GM20000 (cell line): ENCODE data around the gene WDFY2.

Experiments
- DNase-seq: peaks from one replicate; pipeline ENCODE4 v3.0.0; 2012; ENCODE audit warnings: low spot score
- CTCF ChIP-seq: IDR thresholded peaks from 2 replicates; pipeline ENCODE4 v1.5.1; 2012; ENCODE audit warnings: mild to moderate bottlenecking, control low read depth; ENCODE audit errors: extremely low read depth, missing control alignments

Gene WDFY2

DNA sequence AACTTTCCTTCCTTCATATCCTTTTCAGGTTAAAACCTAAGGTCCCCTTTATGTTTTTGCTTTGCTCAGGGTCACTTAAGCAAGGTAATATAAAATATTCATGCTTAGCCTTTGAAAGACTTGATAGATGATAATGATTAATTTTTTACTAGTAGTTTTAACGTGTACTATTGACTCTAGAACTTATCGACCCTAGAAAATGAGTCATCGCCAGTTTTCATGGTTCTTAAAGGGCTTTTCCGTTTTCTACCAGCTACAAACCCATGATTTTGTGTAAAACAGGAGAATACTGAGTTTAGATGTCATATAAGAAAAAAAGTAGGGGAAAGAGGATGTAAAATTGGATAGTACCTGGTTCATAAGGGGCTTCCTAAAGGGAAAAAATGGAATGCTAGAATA lies 144.0 kb downstream of the WDFY2 start:
- DNase-seq = no peak
- no peak for TF ChIP-seq CTCF

- no peak for TF ChIP-seq CTCF
- no peak for DNase-seq
Observed at GRCh38 chr13:51728972-51729371, 144.7 kb downstream of the WDFY2 start.

- TF ChIP-seq CTCF = no peak
- DNase-seq = no peak
Observed at GRCh38 chr13:51729866-51730553, 145.7 kb downstream of the WDFY2 start.

- DNase-seq = no peak
- TF ChIP-seq CTCF = no peak
Observed at GRCh38 chr13:51730927-51731326, 146.7 kb downstream of the WDFY2 start.

GRCh38 chr13:51731759-51732158 lies 147.5 kb downstream of the WDFY2 start:
- TF ChIP-seq CTCF = no peak
- DNase-seq = no peak

- no peak for TF ChIP-seq CTCF
- no peak for DNase-seq
Observed at GRCh38 chr13:51733374-51734298, 149.4 kb downstream of the WDFY2 start.

DNA sequence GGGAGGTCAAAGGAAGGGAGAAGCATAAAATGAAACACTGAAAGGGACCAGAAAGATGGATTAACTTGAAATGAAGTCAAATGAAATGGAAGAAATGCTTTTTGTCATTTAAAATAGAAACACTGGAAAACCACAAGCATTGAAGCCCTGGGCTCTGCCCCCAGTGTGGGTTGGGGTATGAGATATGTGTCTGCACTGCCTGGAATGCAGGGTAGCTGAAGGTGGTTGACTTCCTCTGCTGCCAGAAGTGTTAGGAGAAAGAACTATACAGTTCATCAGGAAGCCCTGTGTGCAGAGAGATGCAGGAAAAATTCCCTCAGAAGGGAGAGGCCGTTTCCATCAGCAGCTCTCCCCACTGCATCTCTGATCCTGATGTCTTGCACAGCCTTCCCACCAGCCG lies 150.5 kb downstream of the WDFY2 start:
- no peak for DNase-seq
- no peak for TF ChIP-seq CTCF
